GM12872 (cell line): ENCODE results near the gene UBE2O.

ENCODE experiments used
- CTCF ChIP-seq: IDR thresholded peaks from 3 replicates; pipeline ENCODE4 v1.5.1; 2011; ENCODE audit warnings: low read depth, mild to moderate bottlenecking, low read length, moderate library complexity; ENCODE audit not compliant: insufficient read depth

The UBE2O gene

GRCh38 chr17:76441686-76442340, 11.1 kb downstream of the UBE2O start:
- TF ChIP-seq CTCF: no peak

- no peak for TF ChIP-seq CTCF
Measured at GRCh38 chr17:76440751-76441362, 12.1 kb downstream of the UBE2O start.

- TF ChIP-seq CTCF: no peak
Measured at GRCh38 chr17:76439314-76439928, 13.5 kb downstream of the UBE2O start.

- TF ChIP-seq CTCF: no peak
Measured at GRCh38 chr17:76438906-76439305, 14.0 kb downstream of the UBE2O start.

GRCh38 chr17:76437467-76438402, 15.2 kb downstream of the UBE2O start:
- TF ChIP-seq CTCF: no peak

GRCh38 chr17:76435751-76436150, 17.2 kb downstream of the UBE2O start:
- TF ChIP-seq CTCF: no peak

GRCh38 chr17:76434870-76435269, 18.1 kb downstream of the UBE2O start:
- TF ChIP-seq CTCF: no peak
